ENCODE measurements around the gene REEP6. TPM values are rescaled to one million over a fixed set of nuclear protein-coding genes. Genes with fewer than 3 reads are reported as not detected.

REEP6 gene
- total RNA-seq, 1 donor from 2014 or later: 1.2 TPM

DNA sequence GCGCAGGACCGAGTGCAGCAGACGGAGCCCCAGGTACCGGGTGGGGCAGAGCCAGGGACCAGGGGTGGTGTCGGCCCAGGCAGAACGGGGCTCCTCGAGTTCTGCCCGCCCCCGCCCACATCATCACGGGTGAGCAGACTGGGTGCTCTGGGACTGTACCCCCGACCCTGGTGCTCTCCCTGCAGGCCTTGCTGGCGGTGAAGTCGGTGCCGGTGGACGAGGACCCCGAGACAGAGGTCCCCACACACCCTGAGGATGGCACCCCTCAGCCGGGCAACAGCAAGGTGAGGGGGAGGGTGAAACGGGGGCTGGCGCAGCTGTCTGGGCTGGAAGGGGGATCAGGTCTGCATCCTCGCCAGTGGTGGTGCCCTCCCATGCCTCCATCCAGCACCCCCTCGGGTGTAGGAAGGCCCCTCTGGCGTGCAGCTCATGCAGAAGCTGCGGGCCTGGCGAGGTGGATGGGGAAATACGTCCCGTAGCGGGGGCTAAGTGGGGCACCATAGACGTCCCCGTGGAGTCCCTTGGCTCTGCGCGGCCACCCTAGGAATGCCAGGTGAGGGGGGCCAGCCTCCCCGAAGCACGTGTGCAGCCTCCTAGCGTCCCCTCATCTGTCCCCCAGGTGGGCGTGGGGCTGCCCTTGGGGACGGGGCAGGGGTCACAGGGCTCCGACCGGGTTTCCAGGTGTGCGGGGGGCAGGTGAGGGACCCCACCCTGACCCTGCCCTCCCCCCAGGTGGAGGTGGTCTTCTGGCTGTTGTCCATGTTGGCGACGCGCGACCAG lies 34.7 kb upstream of the REEP6 start:
- Histone ChIP-seq H3K9me3 (no peaks in the 10 kb centered on the region), H3K27me3 (peaks cover 70% of the 10 kb centered on the region), H3K4me3 (no peak overlapping the region), H3K4me1 (peaks cover 7% of the 10 kb centered on the region), H3K36me3 (no peaks in the 10 kb centered on the region), H3K27ac (no peak overlapping the region)
- intact Hi-C loops (cut with DNase I): no loop called here
- no peak for TF ChIP-seq CTCF (IDR thresholded peaks at IDR 0.05)
- DNase-seq (no peak), ATAC-seq (no peak)

DNA sequence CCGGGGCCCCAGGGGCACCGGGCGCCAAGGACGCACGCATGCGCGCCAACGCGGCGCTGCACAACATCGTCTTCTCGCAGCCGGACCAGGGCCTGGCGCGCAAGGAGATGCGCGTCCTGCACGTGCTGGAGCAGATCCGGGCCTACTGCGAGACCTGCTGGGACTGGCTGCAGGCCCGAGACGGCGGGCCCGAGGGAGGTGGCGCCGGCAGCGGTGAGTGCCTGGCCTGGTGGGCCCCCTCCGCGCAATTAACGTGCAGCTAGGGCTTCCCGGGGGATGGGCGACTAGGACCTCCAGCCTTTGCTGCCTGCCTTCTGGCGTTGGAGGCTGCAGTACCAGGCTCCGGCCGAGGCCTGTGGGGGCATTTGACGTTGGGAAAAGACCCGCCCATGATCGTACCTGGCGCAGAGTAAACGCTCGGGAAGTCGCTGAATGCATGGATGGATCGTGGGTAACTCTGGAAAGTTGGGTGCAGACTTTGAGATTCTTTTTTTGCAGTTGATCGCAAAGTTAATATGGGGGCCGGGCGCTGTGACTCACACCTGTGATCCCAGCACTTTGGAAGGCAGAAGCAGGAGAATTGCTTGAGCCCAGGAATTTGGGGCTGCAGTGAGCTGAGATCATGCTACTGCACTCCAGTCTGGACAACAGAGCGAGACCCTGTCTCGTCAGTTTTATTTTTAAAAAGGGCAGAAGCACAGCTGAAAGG lies 33.8 kb upstream of the REEP6 start:
- peaks cover 61% of the 10 kb centered on the region for H3K27me3 ChIP-seq
- intact Hi-C loops (cut with DNase I): no loop called here
- H3K4me1 ChIP-seq: peaks cover 7% of the 10 kb centered on the region
- no peak overlapping the region for H3K27ac ChIP-seq
- no peak overlapping the region for H3K4me3 ChIP-seq
- no peak for ATAC-seq
- TF ChIP-seq CTCF (IDR thresholded peaks at IDR 0.05): no peak
- H3K9me3 ChIP-seq: no peaks in the 10 kb centered on the region
- DNase-seq: no peak
- H3K36me3 ChIP-seq: no peaks in the 10 kb centered on the region

- no peak for TF ChIP-seq CTCF (IDR thresholded peaks at IDR 0.05)
- ATAC-seq: no peak
- H3K27me3 ChIP-seq: peaks cover 54% of the 10 kb centered on the region
Observed at GRCh38 chr19:1457892-1458291, 33.1 kb upstream of the REEP6 start.

GRCh38 chr19:1459479-1459878 lies 31.5 kb upstream of the REEP6 start:
- H3K4me1 ChIP-seq: peaks cover 7% of the 10 kb centered on the region
- H3K9me3 ChIP-seq: no peaks in the 10 kb centered on the region
- no peak for TF ChIP-seq CTCF (IDR thresholded peaks at IDR 0.05)
- DNase-seq (no peak), ATAC-seq (no peak)
- H3K27me3 ChIP-seq: peaks cover 38% of the 10 kb centered on the region
- H3K4me3 ChIP-seq: no peak overlapping the region
- intact Hi-C loops (cut with DNase I): no loop called here
- H3K27ac ChIP-seq: no peak overlapping the region
- H3K36me3 ChIP-seq: no peaks in the 10 kb centered on the region

More at GRCh38 chr19:1457892-1458291, 33.1 kb upstream of the REEP6 start:
- no peak overlapping the region for H3K27ac ChIP-seq
- no peaks in the 10 kb centered on the region for H3K9me3 ChIP-seq
- no peak overlapping the region for H3K4me3 ChIP-seq
- peaks cover 7% of the 10 kb centered on the region for H3K4me1 ChIP-seq
- DNase-seq: no peak
- intact Hi-C loops (cut with DNase I): no loop called here
- no peaks in the 10 kb centered on the region for H3K36me3 ChIP-seq

- Histone ChIP-seq H3K9me3 (no peaks in the 10 kb centered on the region), H3K4me3 (no peak overlapping the region), H3K4me1 (peaks cover 2% of the 10 kb centered on the region), H3K27ac (no peak overlapping the region), H3K27me3 (peaks cover 34% of the 10 kb centered on the region), H3K36me3 (no peaks in the 10 kb centered on the region)
- ATAC-seq (no peak), DNase-seq (no peak)
- no peak for TF ChIP-seq CTCF (IDR thresholded peaks at IDR 0.05)
- intact Hi-C loops (cut with DNase I): no loop called here
Observed at GRCh38 chr19:1460033-1460995, 30.7 kb upstream of the REEP6 start.
